HG03045 (cell line): Measurements from ENCODE around the gene C6orf89.
A peak's percentile ranks its signal among the peaks of the same experiment; 100 is the strongest.
"Not testable (repeated sequence)": the region's sequence is repeated elsewhere in the genome, so short reads cannot be mapped to it uniquely, and the experiment has no call there.

ENCODE experiments used
- ATAC-seq: cut with Tn5 transposase; IDR thresholded peaks from one replicate; pipeline ENCODE4 v1.9.1; 2021; ENCODE audit warnings: mild to moderate bottlenecking, moderate library complexity; ENCODE audit not compliant: unreplicated experiment

The C6orf89 gene

GRCh38 chr6:36886950-36887618 lies 1.3 kb downstream of the C6orf89 start:
- no peak for ATAC-seq

- no peak for ATAC-seq
These were observed 2.4 kb downstream of the C6orf89 start for GRCh38 chr6:36888115-36888643.

- no peak for ATAC-seq
These were observed 3.1 kb downstream of the C6orf89 start for GRCh38 chr6:36888654-36889481.

- no peak for ATAC-seq
These were observed 4.4 kb downstream of the C6orf89 start for GRCh38 chr6:36890112-36890663.

GRCh38 chr6:36891153-36891552 lies 5.4 kb downstream of the C6orf89 start:
- not testable (repeated sequence) for ATAC-seq

GRCh38 chr6:36893976-36894932 lies 8.5 kb downstream of the C6orf89 start:
- ATAC-seq: no peak

- no peak for ATAC-seq
These were observed 11.9 kb downstream of the C6orf89 start for GRCh38 chr6:36897609-36898008.

GRCh38 chr6:36904114-36904513 lies 18.4 kb downstream of the C6orf89 start:
- no peak for ATAC-seq

GRCh38 chr6:36904851-36905393 lies 19.2 kb downstream of the C6orf89 start:
- no peak for ATAC-seq

- no peak for ATAC-seq
These were observed 21.0 kb downstream of the C6orf89 start for GRCh38 chr6:36906539-36907325.

GRCh38 chr6:36907781-36908180 lies 22.0 kb downstream of the C6orf89 start:
- no peak for ATAC-seq

- no peak for ATAC-seq
These were observed 23.0 kb downstream of the C6orf89 start for GRCh38 chr6:36908747-36909146.

GRCh38 chr6:36912030-36912454 lies 26.3 kb downstream of the C6orf89 start:
- peak; percentile 20 for ATAC-seq

- peak; percentile 84 for ATAC-seq
These were observed 26.8 kb downstream of the C6orf89 start for GRCh38 chr6:36912586-36912985.

GRCh38 chr6:36913082-36913481 lies 27.3 kb downstream of the C6orf89 start:
- ATAC-seq: peak; percentile 8

- no peak for ATAC-seq
These were observed 28.6 kb downstream of the C6orf89 start for GRCh38 chr6:36914227-36914794.

- ATAC-seq: no peak
These were observed 29.8 kb downstream of the C6orf89 start for GRCh38 chr6:36915599-36915998.

- no peak for ATAC-seq
These were observed 30.4 kb downstream of the C6orf89 start for GRCh38 chr6:36916126-36916525.

- no peak for ATAC-seq
These were observed 31.9 kb downstream of the C6orf89 start for GRCh38 chr6:36917541-36918193.
